ENCODE measurements around the gene NPY5R.

The NPY5R gene

GRCh38 chr4:163385466-163385865 is 41.8 kb downstream of the NPY5R start:
- no peak for DNase-seq

DNA sequence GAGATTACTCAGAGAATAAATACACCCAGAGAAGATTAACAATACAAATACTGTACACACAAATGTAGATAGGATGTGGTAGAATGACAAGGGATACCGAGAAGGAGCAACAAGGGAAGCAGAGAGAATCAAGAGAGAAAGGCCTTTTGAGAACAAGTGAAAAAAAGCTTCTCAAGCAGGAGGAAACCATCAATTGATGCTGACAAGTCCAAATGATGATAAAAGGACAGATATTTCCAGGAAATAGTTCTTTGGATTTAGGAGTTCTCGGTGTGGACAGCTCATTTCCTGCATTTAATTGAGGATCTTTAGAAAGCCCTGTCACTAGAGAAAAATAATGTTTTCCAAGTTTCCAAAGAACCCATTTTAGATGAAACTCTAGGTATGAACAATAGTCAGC is 48.1 kb downstream of the NPY5R start:
- no peak for DNase-seq

- no peak for DNase-seq
Observed at GRCh38 chr4:163392328-163392727, 48.6 kb downstream of the NPY5R start.

GRCh38 chr4:163393471-163393870 is 49.8 kb downstream of the NPY5R start:
- no peak for DNase-seq

GRCh38 chr4:163395055-163395454 is 51.4 kb downstream of the NPY5R start:
- no peak for DNase-seq

GRCh38 chr4:163395758-163396157 is 52.1 kb downstream of the NPY5R start:
- DNase-seq, result no peak

DNA sequence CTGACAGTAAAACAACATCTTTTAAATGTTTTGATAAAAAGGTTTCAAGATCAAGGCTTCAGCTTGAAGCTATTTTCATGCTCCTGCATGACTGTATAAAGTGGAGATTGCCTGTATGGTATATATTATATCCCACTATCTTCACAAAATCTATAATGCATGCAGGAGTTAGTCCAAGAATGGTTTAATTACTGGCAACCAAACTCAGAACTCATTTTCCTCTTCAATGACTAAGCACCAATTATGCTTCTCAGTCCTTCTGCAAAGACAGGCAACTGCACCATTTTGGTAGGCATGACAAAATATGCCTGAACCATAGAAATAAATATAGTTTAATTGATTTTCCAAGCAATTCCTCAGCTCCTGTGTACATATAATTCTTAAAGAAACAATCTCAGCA is 54.5 kb downstream of the NPY5R start:
- DNase-seq, result no peak

DNA sequence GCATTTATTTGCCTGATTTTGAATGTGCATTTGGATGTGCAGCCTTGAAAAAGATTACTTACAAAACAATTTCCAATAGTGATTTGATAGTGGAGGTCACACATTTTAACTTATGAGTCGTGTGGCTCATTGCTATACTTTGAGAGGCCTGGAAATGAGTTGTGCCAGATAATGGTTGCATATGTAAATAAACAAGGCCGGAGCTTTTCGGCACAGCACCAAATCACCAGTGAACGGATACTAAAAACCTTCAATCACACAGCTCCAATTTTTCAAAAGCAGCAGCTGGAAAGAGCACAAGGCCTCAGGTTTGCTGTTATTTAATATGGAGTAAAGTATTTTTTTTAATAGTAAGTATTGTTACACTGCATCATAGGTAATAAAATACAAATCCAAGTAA is 57.2 kb downstream of the NPY5R start:
- DNase-seq, result no peak

Data from NCI-H748 treated with DMSO at 0.1 percent for 48 hours (cell line).